Activated naive CD8-positive, alpha-beta T cell treated with anti-CD3 and anti-CD28 coated beads, Interleukin-2, amount 10 ng/mL, durations not matched to agents 7 days and 5 days (primary cell): ENCODE measurements around the gene DOCK1. TPM values are rescaled to one million over a fixed set of nuclear protein-coding genes. Genes with fewer than 3 reads are reported as not detected.

ENCODE experiments used
- ATAC-seq: fragments of 150-1000 bp; cut with Tn5 transposase; one replicate; pipeline ENCODE4 v1.10.0; 2021; ENCODE audit warnings: low read depth, moderate library complexity
- POLR2A ChIA-PET: fragments of 350-600 bp; sonication (Branson Sonifier 250); formaldehyde crosslinking; loops from one replicate; lab custom pipeline; 2021; ENCODE audit warnings: antibody characterized with exemption; lab: Charles Lee
- DNase-seq: peaks from one replicate; pipeline ENCODE4 v3.0.0; 2021
- H3K27ac Mint-ChIP-seq: one replicate; pipeline ENCODE4 v1.8.0; 2022; ENCODE audit warnings: mild to moderate bottlenecking, mixed read lengths
- H3K27me3 Mint-ChIP-seq: one replicate; pipeline ENCODE4 v1.8.0; 2022; ENCODE audit warnings: mild to moderate bottlenecking, moderate library complexity, mixed read lengths
- H3K36me3 Mint-ChIP-seq: one replicate; pipeline ENCODE4 v1.8.0; 2021; ENCODE audit warnings: mild to moderate bottlenecking, mixed read lengths
- H3K4me1 Mint-ChIP-seq: one replicate; pipeline ENCODE4 v1.8.0; 2021; ENCODE audit warnings: mixed read lengths
- H3K4me3 Mint-ChIP-seq: one replicate; pipeline ENCODE4 v1.8.0; 2022; ENCODE audit warnings: mild to moderate bottlenecking, moderate library complexity, mixed read lengths
- H3K9me3 Mint-ChIP-seq: one replicate; pipeline ENCODE4 v1.8.0; 2021; ENCODE audit warnings: mixed read lengths
- total RNA-seq, 2 experiments: library from RNA; stranded (reverse); gene quantifications; one replicate each; pipeline ENCODE4 v1.2.3, GENCODE V29; 2021

DOCK1 gene
- total RNA-seq, 2 experiments from 2014 or later = 0.06 to 0.14 TPM

DNA sequence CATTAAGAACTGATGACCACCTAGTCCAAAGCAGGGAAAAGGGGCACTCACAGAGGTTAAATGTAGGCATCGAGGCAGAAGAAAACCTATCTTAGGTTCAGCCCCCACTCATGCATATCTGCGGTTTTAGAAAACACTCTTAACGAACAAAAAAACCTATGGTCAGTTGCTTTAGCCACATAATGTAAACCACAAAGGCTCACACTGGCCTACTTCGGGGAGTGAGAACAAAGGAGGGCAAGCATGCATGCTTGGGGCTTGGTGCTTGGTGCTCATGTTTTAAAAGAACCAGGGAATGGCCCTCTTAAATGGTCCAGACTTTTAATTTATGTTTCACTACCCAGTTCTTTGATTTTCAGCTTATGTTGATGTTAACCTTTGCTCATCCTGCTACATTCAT, 276.9 kb downstream of the DOCK1 start:
- no peak overlapping the region for H3K27ac Mint-ChIP-seq
- DNase-seq = no peak
- H3K36me3 Mint-ChIP-seq = no peaks in the 10 kb centered on the region
- H3K27me3 Mint-ChIP-seq = no peaks in the 10 kb centered on the region
- POLR2A ChIA-PET = no interaction called here
- peaks cover 2% of the 10 kb centered on the region for H3K9me3 Mint-ChIP-seq
- ATAC-seq = no peak
- H3K4me1 Mint-ChIP-seq = no peaks in the 10 kb centered on the region
- no peak overlapping the region for H3K4me3 Mint-ChIP-seq

DNA sequence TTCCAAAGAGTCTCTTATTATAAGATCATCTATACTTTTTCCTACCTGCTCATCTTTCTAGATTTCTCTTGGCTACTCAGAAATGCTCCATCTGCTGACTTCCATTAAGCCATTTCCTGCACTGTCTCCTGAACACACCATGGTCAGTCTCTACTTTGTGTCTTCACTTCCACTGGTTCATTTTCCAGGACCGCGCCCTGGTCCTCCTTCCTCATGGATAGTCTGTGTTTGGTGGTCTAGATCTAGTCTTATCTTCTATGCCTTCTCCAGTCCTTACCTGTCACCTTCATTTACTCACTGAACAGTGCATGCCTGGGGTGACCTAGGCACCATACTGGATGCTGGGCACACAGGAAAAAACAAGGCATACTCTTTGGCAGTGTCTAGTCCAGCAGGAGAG, 279.4 kb downstream of the DOCK1 start:
- Mint-ChIP-seq H3K4me1 (no peaks in the 10 kb centered on the region), H3K36me3 (no peaks in the 10 kb centered on the region), H3K4me3 (no peak overlapping the region), H3K9me3 (peaks cover 2% of the 10 kb centered on the region), H3K27me3 (no peaks in the 10 kb centered on the region), H3K27ac (no peak overlapping the region)
- POLR2A ChIA-PET = no interaction called here
- DNase-seq = no peak
- no peak for ATAC-seq

- Mint-ChIP-seq H3K9me3 (peaks cover 2% of the 10 kb centered on the region), H3K4me1 (no peaks in the 10 kb centered on the region)
Measured at GRCh38 chr10:127186813-127187212, 281.6 kb downstream of the DOCK1 start.

DNA sequence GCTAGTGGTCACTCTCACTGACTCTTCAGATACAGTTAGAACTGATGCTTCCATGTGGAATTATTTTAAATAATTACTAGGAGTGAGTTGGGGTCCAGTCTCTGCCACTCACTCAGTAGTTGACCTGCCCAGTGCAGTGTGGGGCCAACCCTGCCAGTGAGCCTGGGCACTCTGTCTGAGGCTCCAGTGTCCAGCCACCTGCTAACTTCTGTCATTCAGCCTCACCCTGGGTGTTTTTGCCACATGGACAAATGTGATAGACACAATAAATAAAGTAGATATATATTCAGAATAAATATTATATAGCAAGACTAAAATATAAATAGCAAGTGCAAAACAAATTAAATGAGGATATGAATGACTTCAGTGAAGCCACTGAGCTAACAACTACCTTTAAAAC, 284.0 kb downstream of the DOCK1 start:
- Mint-ChIP-seq H3K27ac (no peak overlapping the region), H3K4me3 (no peak overlapping the region), H3K4me1 (no peaks in the 10 kb centered on the region), H3K36me3 (no peaks in the 10 kb centered on the region), H3K27me3 (peaks cover 11% of the 10 kb centered on the region), H3K9me3 (peaks cover 2% of the 10 kb centered on the region)
- POLR2A ChIA-PET = no interaction called here
- ATAC-seq (no peak), DNase-seq (no peak)

More at GRCh38 chr10:127186813-127187212, 281.6 kb downstream of the DOCK1 start:
- Mint-ChIP-seq H3K36me3 (no peaks in the 10 kb centered on the region), H3K27ac (no peak overlapping the region), H3K4me3 (no peak overlapping the region), H3K27me3 (no peaks in the 10 kb centered on the region)
- POLR2A ChIA-PET = no interaction called here
- DNase-seq = no peak
- ATAC-seq = no peak

- DNase-seq (no peak), ATAC-seq (no peak)
- Mint-ChIP-seq H3K4me3 (no peak overlapping the region), H3K9me3 (no peaks in the 10 kb centered on the region), H3K27ac (no peak overlapping the region), H3K27me3 (peaks cover 18% of the 10 kb centered on the region), H3K4me1 (no peaks in the 10 kb centered on the region), H3K36me3 (no peaks in the 10 kb centered on the region)
- POLR2A ChIA-PET = no interaction called here
Measured at GRCh38 chr10:127190427-127190826, 285.2 kb downstream of the DOCK1 start.

- Mint-ChIP-seq H3K27me3 (peaks cover 32% of the 10 kb centered on the region), H3K36me3 (no peaks in the 10 kb centered on the region), H3K27ac (no peak overlapping the region), H3K4me3 (no peak overlapping the region), H3K4me1 (no peaks in the 10 kb centered on the region), H3K9me3 (no peaks in the 10 kb centered on the region)
- DNase-seq = no peak
- ATAC-seq = no peak
- POLR2A ChIA-PET = no interaction called here
Measured at GRCh38 chr10:127193125-127193524, 287.9 kb downstream of the DOCK1 start.

DNA sequence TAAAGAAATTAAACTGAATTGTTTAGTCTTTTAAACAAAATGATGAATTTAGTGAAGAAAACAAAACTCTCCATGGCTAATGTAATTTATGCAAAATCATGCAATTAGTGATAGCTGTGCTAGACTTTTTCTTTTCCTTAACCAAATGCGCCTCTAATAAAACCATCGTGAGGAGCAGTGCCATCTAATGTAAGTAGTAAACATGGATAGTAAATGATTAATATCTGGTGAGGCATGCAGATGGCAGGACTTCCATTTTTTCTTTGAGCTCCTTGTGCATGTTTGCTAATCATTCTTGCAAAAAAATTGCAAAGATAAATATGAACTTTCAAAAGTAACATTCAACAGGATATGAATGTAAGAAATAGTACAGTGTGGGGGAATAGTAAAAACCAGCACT, 288.9 kb downstream of the DOCK1 start:
- POLR2A ChIA-PET = no interaction called here
- Mint-ChIP-seq H3K9me3 (no peaks in the 10 kb centered on the region), H3K27ac (no peak overlapping the region), H3K27me3 (peaks cover 34% of the 10 kb centered on the region), H3K4me1 (no peaks in the 10 kb centered on the region), H3K36me3 (no peaks in the 10 kb centered on the region), H3K4me3 (no peak overlapping the region)
- DNase-seq (no peak), ATAC-seq (no peak)

- Mint-ChIP-seq H3K4me3 (no peak overlapping the region), H3K27me3 (peaks cover 34% of the 10 kb centered on the region), H3K9me3 (no peaks in the 10 kb centered on the region), H3K27ac (no peak overlapping the region), H3K36me3 (no peaks in the 10 kb centered on the region), H3K4me1 (no peaks in the 10 kb centered on the region)
- DNase-seq (no peak), ATAC-seq (no peak)
- POLR2A ChIA-PET = no interaction called here
Measured at GRCh38 chr10:127194599-127194998, 289.4 kb downstream of the DOCK1 start.

GRCh38 chr10:127195041-127195506, 289.8 kb downstream of the DOCK1 start:
- POLR2A ChIA-PET = no interaction called here
- Mint-ChIP-seq H3K9me3 (no peaks in the 10 kb centered on the region), H3K4me1 (no peaks in the 10 kb centered on the region), H3K4me3 (no peak overlapping the region), H3K27ac (no peak overlapping the region), H3K27me3 (peaks cover 34% of the 10 kb centered on the region), H3K36me3 (no peaks in the 10 kb centered on the region)
- DNase-seq (no peak), ATAC-seq (no peak)

DNA sequence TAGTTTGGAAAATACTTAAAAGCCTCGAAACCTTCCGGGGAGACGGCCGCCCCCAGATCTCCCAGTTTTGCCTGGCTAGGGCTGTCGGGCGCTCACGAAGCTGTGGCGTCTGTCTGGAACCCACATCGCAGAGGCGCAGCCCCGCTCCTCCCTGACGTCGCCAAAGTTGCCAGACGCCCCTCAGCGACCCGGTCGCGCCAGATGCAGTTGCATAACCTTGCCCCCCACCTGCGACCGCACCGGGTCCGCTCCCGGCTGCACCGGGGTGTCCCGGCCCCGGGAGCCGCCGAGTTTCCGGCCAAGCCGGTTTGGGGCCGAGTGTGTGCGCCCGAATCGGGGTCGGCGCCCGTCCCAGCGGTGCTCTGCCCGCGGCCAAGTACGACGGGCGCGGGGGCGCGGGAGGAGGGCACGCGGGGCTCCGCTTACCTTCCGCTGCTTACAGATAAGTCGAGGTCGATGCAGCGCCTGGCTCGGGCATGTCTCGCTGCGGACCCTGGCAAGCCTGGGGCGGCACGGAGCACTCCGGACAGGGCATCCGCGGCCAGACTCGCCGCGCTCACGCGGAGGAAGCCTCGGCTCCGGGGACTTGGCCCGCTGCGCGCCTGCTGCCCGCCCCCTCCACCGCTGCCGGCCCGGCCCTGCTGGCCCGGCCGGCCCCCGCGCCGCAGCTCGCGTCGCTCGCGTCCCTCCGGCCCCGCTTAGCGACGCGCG, 290.5 kb downstream of the DOCK1 start:
- no peak for ATAC-seq
- Mint-ChIP-seq H3K9me3 (no peaks in the 10 kb centered on the region), H3K27me3 (peaks cover 34% of the 10 kb centered on the region), H3K4me1 (no peaks in the 10 kb centered on the region), H3K4me3 (no peak overlapping the region), H3K27ac (no peak overlapping the region), H3K36me3 (no peaks in the 10 kb centered on the region)
- no peak for DNase-seq
- POLR2A ChIA-PET = no interaction called here

GRCh38 chr10:127196282-127197153, 291.3 kb downstream of the DOCK1 start, which contains the start of gene INSYN2A:
TSS of gene INSYN2A (minus strand) at chr10:127196591. CDS start at chr10:127176395, 20,196 bp downstream.
- no peak for DNase-seq
- no peak within 1 kb of the TSS for H3K4me3 Mint-ChIP-seq
- peaks cover 34% of the 10 kb centered on the region for H3K27me3 Mint-ChIP-seq
- no peak for ATAC-seq
- no peak within 1 kb of the TSS for H3K27ac Mint-ChIP-seq
- no peaks in the 10 kb centered on the region for H3K9me3 Mint-ChIP-seq
- no peaks in the 10 kb centered on the region for H3K36me3 Mint-ChIP-seq
- H3K4me1 Mint-ChIP-seq = no peaks in the 10 kb centered on the region
- POLR2A ChIA-PET = no interaction called here

DNA sequence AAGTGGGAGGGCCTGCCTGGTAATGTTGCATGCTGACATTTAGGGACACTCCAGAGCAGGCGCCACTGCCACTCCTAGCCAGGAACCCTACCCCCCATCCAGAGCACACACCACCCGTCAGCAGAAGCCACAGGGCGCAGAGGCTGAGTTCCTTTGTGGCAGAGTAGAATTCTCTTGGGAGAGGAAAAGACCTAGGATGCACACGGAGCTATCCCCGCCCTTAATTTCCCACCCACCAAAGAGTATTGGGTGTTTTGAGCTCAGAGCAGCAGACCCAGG, 291.9 kb downstream of the DOCK1 start:
- Mint-ChIP-seq H3K4me1 (no peaks in the 10 kb centered on the region), H3K4me3 (no peak overlapping the region), H3K27me3 (peaks cover 34% of the 10 kb centered on the region), H3K27ac (no peak overlapping the region), H3K36me3 (no peaks in the 10 kb centered on the region), H3K9me3 (no peaks in the 10 kb centered on the region)
- no peak for ATAC-seq
- DNase-seq = no peak
- POLR2A ChIA-PET = no interaction called here

DNA sequence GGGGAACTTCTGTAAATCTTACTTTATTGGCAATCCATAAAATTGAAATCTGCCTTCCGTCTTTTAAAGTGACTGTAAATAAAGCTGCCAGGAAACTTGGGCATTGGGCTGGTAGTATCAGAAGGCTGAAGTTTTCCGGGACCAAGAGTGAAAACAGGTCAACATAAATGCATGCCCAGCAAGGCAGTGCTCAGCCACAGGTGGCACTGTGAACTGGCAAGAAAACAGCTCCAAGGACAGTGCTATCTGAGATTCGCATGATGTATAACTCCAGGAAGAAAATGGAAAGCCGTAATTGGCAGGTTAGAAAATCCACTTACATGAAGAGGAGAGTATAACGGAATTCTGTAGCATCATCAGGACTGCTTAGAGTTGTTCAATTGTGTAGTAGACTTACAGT, 293.1 kb downstream of the DOCK1 start:
- Mint-ChIP-seq H3K36me3 (no peaks in the 10 kb centered on the region), H3K27me3 (peaks cover 29% of the 10 kb centered on the region), H3K4me3 (no peak overlapping the region), H3K4me1 (no peaks in the 10 kb centered on the region), H3K27ac (no peak overlapping the region), H3K9me3 (no peaks in the 10 kb centered on the region)
- DNase-seq (no peak), ATAC-seq (no peak)
- POLR2A ChIA-PET = no interaction called here

GRCh38 chr10:127198721-127199120, 293.5 kb downstream of the DOCK1 start:
- H3K4me1 Mint-ChIP-seq = no peaks in the 10 kb centered on the region
- no peak for DNase-seq
- no peaks in the 10 kb centered on the region for H3K36me3 Mint-ChIP-seq
- ATAC-seq = no peak
- H3K27me3 Mint-ChIP-seq = peaks cover 26% of the 10 kb centered on the region
- no peaks in the 10 kb centered on the region for H3K9me3 Mint-ChIP-seq
- no peak overlapping the region for H3K27ac Mint-ChIP-seq
- no peak overlapping the region for H3K4me3 Mint-ChIP-seq
- POLR2A ChIA-PET = no interaction called here
